GM13976 (cell line): ENCODE measurements around the gene ADD2.

Source experiments
- DNase-seq: peaks from one replicate; pipeline ENCODE4 v3.0.0; 2012; ENCODE audit warnings: low spot score
- in situ Hi-C: fragments of 300-500 bp; cut with MboI; formaldehyde crosslinking; loops from one replicate; pipeline ENCODE4 v1.12.0; 2022; ENCODE audit warnings: low sequenced_read_pairs, mixed read lengths, inconsistent platforms; ENCODE audit not compliant: unreplicated experiment
- TF ChIP-seq, protein P1 (sequence below): IDR thresholded peaks from 2 replicates; pipeline ENCODE4 v1.5.1; 2012; ENCODE audit warnings: borderline replicate concordance, mild to moderate bottlenecking; ENCODE audit not compliant: insufficient read depth; ENCODE audit errors: extremely low read depth, missing control alignments, control extremely low read depth

ADD2 gene

DNA sequence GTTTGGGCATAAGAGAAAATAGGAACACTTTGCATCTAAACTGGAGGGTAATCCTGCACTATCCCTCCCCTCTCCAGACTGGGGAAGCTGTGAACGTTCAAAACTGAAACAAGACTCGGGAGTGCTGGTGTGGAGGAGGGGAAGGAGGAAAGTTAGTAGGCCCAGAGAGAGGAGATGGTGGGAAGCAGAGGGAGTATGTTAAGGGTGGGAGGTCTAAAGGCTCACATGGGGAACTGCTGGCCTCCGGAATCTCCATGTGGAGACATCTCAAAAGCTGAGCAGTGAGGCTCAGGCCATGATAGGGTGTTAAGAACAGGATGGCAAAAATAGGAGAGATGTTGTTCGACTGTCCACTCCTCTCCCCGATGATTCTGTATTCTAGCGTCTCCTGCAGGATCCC is 47.9 kb downstream of the ADD2 start:
- DNase-seq: no peak
- in situ Hi-C loops: no loop called here
- TF ChIP-seq, protein P1, sequence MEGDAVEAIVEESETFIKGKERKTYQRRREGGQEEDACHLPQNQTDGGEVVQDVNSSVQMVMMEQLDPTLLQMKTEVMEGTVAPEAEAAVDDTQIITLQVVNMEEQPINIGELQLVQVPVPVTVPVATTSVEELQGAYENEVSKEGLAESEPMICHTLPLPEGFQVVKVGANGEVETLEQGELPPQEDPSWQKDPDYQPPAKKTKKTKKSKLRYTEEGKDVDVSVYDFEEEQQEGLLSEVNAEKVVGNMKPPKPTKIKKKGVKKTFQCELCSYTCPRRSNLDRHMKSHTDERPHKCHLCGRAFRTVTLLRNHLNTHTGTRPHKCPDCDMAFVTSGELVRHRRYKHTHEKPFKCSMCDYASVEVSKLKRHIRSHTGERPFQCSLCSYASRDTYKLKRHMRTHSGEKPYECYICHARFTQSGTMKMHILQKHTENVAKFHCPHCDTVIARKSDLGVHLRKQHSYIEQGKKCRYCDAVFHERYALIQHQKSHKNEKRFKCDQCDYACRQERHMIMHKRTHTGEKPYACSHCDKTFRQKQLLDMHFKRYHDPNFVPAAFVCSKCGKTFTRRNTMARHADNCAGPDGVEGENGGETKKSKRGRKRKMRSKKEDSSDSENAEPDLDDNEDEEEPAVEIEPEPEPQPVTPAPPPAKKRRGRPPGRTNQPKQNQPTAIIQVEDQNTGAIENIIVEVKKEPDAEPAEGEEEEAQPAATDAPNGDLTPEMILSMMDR: no peak

DNA sequence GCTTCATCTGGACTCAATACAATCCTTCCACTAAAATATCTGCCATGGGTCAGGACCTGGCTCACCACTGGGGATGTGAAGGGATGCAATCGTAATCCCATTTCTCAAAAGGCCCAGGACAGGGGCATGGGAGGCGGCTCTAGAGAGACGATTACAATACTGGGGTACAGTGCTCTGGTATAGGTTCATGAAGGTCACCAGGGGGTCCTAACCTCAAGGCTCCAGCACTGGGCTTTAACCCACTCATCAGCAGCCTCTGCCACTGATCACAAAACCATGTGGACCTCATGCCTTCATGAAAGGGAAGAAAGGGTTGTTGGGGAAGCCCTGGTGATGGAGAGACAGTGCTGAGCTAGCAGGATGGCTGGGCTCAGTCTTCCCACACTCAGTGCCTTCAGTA is 48.8 kb downstream of the ADD2 start:
- in situ Hi-C loops: no loop called here
- TF ChIP-seq, protein P1: no peak
- no peak for DNase-seq

DNA sequence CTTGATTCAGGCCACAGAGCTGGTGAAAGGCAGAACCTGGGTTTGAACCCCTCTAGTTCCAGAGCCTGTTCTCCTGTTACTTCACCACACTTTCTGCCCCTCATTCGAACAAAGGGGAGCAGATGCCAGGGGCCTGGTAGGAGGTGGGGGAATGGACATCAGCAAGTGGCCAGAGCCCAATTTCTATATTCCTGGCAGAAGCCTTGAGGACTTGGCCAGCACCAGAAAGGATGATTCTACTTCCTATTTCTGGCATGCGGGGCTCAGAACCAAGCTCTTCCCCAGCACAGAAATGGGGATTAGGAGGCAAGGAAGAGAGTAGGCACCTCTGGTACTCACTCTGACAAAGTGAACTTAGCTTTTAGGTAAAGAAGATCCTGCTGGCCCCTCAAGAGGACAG is 49.3 kb downstream of the ADD2 start:
- in situ Hi-C loops: no loop called here

DNA sequence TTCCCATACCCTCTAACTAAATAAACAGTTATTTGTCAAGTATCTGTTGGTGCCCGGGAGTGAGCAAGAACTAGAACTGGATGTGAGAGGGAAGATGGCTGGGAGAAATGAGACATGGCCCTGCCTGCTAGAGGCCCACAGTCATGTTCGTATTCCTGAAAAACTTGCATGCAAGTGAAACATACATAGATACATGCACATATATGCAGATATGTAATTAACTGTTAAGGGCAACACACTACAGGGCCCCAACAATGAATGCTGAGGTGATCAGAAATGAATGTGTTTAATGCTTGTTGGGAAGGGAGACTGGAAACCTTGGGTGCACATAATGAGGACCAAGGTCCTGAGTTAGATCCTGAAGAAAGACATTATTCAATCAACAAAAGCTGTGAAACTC is 49.8 kb downstream of the ADD2 start:
- DNase-seq: no peak
- TF ChIP-seq, protein P1: no peak
- in situ Hi-C loops: no loop called here

More for the DNA sequence above, 49.3 kb downstream of the ADD2 start:
- no peak for DNase-seq
- TF ChIP-seq, protein P1: no peak

DNA sequence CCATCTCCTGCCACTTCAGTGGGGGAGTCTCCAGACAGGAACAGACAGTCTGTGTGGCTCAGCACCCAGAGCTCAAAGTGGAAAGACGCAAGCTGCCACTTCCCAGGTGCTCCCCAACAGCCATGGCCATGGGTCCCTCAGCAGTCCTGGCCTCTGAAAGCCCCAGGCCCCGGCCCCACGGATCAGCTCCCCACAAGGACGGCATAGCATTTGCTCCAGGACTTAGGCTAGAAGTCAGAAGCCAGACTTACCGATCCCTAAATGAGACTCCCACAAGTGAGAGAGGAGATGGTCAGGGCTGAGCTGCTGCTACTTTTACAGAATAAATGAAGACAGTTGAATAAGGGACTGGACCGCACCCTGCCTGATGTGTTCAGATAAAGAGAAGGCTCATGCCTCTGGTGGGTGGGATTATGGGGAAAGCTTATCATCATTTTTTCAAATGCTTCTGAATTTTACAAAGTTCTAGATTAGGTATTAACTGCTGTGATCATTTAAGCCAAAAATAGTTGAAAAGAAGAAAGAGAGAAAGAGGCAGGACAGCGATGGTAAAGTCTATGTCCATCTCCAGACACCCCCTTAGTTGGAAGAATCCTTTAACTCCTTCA is 50.5 kb downstream of the ADD2 start:
- no peak for DNase-seq
- in situ Hi-C loops: no loop called here
- TF ChIP-seq, protein P1: no peak

DNA sequence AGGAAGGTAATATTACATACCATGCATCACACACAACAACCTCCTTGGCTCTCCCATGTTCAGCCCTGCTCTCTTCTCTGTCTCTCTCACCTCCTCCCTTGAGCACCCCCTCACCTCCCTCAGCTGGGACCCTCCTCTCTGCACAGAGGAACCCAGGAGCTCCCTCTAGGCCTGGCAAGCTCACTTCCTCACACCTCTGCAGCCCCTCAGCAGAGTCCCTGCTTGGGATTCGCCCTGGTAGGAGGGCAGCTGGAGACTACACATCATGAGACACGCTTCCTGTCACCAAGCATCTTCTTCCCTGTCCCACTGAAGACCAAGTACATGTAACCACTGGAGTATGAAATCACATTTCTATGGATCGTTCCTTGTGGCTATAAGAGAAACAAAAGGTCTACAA is 51.0 kb downstream of the ADD2 start:
- DNase-seq: no peak
- in situ Hi-C loops: no loop called here
- TF ChIP-seq, protein P1: no peak

DNA sequence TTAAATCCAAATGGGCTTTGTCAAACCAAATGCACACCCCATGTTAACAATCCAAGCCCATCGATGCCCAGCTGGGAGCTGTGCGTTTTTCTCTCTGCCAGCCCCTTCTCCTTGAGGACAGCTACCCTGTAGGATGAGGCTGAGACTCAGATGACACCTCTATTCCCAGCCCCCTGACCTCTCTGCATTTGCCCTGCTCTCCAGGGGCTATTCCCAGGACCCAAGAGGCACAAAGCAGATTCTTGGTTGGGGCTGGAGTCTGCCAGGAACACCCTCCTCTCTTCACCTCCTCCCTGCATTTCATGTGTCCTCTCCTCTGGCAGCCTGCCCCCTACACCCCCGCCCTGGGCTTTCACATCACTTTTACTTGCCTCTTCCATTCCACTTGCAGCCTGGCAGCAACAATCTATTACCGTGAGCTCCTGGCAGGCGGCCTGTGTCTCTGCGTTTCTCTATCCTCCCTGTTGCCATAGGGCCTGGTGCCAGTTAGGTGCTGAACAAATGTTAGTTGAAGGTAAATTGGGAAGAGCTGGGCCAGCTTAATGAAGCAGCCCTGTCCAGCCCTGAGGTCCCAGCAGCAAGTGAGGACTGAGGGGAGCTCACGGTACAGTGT is 51.8 kb downstream of the ADD2 start:
- DNase-seq: no peak
- TF ChIP-seq, protein P1: no peak
- in situ Hi-C loops: no loop called here
